ENCODE measurements around the gene KIZ.

DNA sequence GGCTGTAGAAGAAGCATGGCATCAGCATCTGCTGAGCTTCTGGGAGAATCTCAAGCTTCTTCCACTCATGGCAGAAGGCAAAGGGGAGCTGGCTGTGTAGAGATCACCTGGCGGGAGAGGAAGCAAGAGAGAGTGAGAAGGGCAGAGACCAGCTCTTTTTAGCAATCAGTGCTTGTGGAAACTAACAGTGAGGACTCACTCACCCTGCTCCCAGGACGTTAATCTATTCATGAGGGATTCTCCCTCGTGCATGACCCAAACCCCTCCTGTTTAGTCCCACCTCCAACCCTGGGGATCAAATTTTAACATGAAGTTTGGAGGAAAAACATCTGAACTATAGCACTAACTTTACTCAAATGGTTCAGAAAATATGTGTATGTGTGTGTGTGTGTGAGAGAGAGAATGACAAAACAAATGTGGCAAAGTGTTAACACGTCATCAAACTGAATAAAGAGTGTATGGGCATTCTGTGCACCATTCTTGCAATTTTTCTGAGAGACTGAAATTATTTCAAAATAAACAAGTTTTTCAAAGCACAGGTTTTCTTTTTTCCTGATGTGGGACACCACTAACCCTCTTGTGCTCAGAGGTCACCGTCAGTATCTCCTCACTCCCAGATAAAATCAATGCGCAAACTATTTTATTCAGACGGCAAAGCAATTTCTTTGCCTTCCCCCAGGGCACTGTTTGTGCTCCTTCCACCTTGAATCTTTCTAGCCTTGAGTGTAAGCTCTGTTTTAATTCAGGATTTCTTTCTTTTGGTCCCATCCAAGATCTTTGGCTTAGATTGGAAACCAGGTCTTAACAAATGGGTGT, 154.0 kb downstream of the KIZ start:
- TF ChIP-seq SIN3A (IDR thresholded peaks at IDR 0.05; ENCODE audit: borderline replicate concordance, insufficient read depth, low read length) (no peak), TAF1 (IDR thresholded peaks at IDR 0.05; ENCODE audit: borderline replicate concordance, insufficient read depth, low read length) (no peak), POLR2AphosphoS5 (IDR thresholded peaks at IDR 0.05; ENCODE audit: low read depth, low read length) (no peak), FOXP2 (optimal IDR thresholded peaks at IDR 0.05; ENCODE audit: borderline replicate concordance, extremely low read depth, extremely low read length, insufficient read depth) (no peak)
- TF ChIP-seq, protein P1, sequence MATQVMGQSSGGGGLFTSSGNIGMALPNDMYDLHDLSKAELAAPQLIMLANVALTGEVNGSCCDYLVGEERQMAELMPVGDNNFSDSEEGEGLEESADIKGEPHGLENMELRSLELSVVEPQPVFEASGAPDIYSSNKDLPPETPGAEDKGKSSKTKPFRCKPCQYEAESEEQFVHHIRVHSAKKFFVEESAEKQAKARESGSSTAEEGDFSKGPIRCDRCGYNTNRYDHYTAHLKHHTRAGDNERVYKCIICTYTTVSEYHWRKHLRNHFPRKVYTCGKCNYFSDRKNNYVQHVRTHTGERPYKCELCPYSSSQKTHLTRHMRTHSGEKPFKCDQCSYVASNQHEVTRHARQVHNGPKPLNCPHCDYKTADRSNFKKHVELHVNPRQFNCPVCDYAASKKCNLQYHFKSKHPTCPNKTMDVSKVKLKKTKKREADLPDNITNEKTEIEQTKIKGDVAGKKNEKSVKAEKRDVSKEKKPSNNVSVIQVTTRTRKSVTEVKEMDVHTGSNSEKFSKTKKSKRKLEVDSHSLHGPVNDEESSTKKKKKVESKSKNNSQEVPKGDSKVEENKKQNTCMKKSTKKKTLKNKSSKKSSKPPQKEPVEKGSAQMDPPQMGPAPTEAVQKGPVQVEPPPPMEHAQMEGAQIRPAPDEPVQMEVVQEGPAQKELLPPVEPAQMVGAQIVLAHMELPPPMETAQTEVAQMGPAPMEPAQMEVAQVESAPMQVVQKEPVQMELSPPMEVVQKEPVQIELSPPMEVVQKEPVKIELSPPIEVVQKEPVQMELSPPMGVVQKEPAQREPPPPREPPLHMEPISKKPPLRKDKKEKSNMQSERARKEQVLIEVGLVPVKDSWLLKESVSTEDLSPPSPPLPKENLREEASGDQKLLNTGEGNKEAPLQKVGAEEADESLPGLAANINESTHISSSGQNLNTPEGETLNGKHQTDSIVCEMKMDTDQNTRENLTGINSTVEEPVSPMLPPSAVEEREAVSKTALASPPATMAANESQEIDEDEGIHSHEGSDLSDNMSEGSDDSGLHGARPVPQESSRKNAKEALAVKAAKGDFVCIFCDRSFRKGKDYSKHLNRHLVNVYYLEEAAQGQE (IDR thresholded peaks at IDR 0.05; ENCODE audit: insufficient read depth in 1 of 2, low read depth in 2 of 2, low read length in 2 of 2): no peak

Measured in PFSK-1 (cell line).